GM21360 (cell line): ENCODE results near the gene RAB40B.
A peak's percentile ranks its signal among the peaks of the same experiment; 100 is the strongest.

Source experiments
- ATAC-seq: cut with Tn5 transposase; IDR thresholded peaks from one replicate; pipeline ENCODE4 v1.9.1; 2021; ENCODE audit warnings: mild to moderate bottlenecking, moderate library complexity; ENCODE audit not compliant: unreplicated experiment

RAB40B gene

DNA sequence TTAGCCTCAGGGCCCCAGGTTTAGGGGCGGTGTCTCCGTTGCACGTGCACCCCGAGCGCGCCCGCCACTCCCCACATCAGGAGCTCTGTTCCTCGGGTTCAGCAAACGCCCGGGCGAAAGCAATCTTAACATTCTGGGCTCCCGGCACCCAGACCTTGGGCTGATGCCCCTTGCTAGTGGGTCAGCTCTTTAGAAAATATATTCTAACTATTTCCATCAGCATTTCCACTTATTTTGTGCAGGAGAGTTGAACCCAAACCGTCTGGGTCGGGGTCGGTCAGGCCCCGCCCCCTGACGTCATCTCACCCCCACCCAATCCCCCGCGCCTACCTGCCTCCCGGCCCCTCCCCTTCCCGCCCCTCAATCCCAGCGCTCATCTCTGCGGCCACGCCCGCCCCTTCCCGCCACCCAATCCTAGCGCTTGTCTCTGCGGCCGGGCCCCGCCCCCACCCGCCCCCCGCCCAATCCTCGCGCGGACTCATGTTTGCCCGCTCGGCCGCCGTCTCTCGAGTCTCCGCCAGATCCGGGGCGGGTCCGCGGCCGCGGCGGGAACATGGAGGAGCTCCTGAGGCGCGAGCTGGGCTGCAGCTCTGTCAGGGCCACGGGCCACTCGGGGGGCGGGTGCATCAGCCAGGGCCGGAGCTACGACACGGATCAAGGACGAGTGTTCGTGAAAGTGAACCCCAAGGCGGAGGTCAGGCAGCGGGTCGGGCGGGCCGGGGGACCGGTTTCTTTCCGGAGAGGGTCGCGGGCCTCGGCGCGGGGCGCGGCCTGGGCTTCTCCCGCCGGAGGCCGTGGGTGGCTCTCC is 17.9 kb upstream of the RAB40B start, which contains the start of gene FN3KRP:
Gene FN3KRP (plus strand): TSS at position 504 of the 808 bp plus-strand sequence. CDS start 50 bp downstream, at position 554.
- peak; percentile 60 for ATAC-seq

DNA sequence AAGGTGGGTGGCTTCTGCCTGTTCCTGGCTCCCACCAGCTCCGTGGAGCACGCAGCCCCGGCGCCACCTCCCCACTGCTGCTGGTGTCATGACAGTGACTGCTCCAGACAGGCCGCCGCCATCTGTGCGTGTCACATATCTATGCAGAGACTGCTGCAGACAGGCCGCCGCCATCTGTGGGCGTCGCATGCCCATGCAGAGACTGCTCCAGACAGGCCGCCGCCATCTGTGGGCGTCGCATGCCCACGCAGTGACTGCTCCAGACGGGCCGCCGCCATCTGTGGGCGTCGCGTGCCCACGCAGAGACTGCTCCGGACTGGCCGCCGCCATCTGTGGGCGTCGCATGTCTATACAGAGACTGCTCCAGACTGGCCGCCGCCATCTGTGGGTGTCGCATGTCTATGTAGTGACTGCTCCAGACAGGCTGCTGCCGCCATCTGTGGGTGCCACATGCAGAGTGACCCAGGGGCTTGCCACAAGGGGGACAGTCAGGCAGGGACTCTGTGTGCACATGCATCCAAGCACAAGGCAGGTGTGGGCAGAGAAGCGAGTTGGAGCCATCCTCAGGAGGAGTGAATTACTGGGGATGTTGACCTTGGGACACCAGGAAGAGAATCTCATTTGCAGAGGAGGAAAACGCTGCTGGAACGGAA is 14.7 kb upstream of the RAB40B start:
- ATAC-seq: no peak

DNA sequence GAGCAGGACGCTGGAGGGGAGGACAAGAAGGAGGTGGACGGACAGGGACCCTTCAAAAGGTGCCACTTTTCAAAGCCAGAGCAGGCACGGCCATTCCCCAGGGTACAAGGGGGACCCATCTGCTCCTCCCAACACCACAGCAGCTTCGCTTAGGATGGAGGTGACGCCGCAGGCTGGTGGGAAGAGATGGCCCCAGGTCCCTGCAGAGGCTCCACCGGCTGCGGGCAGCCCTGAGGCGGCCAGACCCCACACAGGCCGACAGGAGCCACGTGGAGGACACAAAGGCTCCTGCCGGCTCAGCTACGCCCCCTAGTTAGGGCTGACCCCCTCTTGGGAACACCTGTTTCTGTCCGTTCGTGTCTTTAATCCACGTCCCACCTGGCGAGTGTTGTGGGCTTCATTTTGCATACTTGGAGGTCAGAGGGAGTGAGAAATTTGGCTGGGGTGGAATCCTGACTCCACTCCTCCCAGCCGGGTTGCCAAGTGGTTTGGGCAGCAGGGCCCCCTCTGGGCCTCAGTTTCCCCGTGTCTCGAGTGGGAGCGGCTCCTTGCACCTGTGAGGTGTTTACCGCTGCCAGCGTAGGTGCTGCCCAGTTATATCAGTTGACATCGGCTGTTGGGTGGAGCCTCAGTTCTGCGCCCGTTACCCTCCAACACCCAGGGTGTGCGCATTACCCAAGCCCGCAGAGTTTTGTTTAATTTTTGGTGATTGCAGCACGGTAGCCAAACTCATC is 12.2 kb upstream of the RAB40B start:
- no peak for ATAC-seq

DNA sequence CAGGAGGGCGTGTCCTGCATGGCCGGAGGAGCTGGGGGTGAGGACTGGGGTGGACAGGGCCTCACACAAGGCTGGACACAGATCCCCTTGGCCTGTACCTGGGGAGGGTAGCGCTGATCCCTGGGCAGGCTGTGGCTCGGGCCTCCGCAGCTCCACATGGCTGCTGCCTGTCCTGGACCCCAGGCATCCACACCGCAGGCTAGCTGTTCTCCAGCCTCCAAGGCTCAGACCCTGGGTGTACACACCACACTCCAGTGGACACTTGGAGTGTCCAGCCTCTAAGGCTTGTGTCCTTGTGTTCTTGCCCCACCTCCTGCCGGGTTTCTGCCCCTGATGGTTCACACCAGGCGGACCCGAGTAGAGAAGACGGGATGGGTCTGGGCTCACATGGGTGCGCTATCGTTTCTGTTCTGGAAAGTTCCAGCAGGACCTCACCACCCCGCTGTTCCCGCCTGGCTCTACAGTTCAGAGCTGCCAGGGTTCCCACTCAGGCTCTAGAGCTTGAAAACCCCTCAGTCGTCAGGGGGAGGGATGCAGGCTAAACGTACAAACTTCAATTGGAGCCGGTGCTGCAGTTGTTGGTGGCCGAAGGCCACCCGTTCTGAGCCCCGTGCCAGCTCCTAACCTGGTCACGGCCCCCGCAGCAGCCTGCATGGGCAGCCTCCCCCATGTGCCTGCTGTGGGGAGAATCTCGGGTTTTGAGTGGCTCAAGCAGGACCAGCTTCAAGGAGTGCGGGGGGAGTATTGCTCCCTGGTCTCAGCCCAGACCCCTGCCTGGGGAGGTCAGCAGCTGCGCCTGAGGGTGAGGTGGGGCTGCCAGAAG is 11.4 kb upstream of the RAB40B start:
- no peak for ATAC-seq

DNA sequence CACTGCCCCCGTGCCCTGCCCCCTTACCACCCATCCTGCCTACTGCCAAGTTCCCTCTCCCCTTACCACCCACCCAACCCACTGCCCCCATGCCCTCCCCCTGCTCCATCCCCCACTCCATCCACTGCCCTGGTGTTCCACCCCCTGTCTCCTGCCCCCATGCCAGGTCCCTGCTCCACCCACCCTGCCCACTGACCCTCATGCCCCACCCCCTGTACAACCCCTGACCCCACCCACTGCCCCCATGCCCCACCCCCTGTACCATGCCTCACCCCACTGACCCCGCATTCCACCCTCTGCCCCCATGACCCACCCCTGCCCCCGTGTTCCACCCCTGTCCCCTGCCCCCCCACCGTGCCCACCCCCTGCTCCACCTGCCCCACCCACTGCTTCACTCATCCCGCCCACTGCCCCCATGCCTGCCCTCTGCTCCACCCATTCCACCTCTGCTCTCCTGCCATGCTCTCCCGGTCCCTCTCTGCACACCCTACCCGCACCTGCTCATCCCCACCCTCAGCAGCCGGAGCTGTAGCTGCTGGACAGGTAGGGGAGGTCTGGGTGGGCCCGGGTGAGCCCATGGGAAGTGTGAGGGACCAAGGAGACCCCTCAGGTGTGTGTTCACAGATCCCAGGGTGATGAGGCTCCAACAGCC is 10.7 kb upstream of the RAB40B start:
- no peak for ATAC-seq

DNA sequence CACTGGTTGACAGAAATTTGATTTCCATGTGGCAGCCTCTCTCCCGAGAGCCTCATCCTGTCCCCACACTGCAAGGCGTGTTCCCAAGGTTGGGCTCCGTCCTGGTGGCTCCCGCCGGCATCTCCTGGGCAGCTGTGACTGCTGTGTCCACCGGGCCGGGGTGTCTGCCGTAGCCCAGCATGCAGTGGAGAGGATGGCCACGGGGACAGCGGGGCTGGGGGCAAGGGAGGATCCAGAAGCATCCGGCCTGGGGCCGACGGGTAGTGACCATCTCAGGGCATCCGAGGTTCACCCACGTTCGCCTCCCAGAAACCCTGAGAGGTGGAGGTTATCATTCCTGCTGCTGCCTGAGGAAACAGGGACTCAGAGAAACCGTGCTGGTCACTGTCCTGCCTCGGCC is 7.3 kb upstream of the RAB40B start:
- no peak for ATAC-seq

DNA sequence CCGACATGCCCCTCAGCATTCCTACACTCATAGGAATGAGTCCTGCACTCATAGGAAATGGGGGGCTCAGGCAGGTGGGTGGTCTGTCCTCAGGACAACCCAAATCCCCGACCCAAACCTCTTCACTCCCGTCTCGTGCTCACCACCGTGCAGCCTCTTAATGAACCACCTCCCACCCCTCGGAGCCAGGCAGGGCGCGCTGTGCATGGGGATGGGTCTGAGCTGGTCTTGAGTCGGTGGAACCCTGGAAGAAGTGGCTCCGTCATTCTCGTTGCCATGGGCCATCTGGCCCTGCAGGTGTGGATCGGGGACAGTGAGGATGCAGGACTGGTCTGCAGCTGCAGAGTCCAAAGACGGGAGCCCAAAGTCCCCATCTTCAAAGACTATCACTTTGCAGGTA is 6.4 kb upstream of the RAB40B start:
- ATAC-seq: no peak

DNA sequence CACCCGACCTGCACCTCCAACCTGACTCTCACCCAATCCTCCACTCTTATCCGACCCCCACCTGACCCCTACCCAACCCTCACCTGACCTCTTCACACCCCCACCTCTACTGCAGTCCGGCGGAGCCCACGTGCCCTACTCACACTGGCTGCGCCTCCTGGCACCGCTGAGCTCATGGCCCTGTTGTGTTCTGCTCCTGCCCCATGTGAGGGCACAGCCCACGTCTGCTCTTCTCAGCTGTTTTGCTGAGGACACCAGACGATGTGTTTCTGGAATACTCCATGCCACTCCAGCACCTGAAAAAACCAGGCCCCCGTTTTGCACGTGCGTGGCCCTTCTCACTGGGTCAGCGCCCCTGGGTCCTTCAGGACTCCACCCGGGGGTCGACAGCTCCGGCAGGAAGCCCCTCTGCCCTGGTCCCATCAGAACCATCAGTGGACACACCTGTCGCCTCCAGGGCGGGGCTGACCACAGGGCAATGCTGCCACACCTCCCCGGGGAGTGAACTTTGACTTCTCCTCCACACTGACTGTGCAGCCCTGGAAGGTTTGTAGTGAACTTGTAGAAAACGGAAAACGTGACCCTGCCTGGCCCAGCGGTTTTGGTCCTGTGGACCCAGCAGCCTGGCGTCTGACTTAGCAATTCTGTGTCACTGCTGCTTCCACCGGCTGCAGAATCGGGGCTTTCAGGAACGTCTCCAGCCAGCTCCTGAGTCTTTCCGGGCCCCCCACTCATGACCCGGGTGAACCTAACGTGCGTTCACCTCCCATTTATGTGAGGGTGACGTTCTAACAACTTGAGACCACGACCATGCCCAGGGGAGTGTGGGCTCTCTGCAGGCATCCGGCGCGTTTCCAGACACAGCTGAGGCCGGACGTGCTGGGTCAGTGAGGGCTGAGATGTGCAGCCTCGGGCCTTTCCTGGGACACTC is 5.7 kb upstream of the RAB40B start:
- ATAC-seq: no peak

DNA sequence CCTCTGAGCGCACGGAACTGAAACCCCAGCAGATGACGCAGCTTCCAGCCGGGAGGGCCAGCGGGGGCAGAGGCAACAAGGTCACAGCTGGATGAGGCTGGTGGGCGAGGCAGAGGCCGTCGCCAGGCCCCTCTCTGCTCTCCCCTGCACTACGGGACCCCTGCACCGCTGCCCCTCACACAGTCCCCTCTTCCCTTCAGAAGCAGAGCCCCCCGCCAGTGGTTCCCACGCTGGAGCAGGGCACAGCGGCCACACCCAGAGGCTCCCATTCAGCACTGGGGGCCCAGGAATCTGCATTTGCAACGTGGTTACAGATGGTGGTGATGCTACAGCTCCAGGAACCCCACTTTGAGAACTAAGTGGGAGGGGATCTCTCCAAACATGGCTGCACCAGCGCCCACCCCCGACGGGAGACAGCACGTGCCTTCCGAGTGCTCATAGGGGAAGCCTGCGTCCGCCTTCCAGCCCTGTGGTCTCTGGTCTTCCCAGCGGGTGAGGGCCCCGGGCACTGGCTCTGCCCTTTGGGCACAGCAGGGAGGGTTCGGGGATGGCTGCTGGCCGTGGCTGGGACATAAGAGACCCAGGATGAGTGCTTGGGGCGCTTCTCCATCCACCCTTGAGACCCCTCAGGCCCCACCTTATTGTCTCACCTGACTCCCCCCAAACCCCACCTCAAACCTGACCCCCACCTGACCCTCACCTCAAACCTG is 4.7 kb upstream of the RAB40B start:
- no peak for ATAC-seq

DNA sequence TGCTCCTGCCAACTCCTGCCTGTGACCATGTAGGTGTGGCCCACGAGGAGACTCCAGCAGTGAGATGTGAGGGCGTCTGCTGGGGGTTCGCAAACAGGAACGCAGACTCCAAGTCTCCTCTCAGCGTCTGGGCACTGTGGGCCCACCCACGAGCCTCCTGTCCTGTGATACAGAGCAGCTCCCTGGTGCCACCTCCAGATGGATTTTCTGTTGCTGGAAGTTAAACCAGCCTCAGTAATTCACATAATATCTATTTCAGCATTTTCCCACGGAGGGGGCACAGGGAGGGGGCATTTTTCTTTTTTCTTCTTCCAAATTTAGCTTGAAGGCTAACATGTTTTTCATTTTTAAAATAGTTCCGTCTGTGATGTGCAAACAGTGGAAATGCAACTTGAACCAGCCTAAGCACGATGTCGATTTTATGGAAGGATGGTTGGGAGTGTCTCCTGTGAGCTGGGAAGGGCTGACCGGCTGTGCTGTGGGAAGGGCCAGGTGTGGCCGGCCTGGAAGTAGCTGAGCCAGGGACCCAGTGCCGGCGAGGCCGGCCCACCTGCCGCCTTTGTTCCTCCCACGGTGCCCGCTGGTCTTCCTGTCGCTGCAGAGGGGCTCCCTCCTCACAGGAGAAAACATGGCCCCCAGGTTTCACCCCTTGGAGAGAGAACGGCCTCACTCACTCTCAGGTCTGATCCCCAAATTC is 3.9 kb upstream of the RAB40B start:
- ATAC-seq: no peak

DNA sequence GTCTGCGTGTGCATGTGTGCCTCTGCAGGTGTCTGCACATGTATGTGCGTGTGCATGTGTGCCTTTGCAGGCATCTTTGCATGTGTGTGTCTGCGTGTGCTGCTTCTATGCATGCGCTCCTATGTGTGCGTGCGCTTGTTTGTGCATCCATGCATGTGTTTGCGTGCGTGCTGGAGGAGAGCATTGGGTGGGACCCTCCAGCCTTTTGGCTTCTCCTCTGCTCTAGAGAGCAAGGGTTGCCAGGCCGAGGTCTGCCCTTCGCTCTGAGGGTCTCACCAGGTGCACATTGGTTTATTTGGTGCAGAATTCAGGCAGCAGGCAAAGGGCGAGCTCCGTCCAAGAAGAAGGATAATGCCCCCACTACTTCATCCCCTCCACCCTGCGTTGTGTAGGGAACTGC is 1.1 kb upstream of the RAB40B start:
- no peak for ATAC-seq

DNA sequence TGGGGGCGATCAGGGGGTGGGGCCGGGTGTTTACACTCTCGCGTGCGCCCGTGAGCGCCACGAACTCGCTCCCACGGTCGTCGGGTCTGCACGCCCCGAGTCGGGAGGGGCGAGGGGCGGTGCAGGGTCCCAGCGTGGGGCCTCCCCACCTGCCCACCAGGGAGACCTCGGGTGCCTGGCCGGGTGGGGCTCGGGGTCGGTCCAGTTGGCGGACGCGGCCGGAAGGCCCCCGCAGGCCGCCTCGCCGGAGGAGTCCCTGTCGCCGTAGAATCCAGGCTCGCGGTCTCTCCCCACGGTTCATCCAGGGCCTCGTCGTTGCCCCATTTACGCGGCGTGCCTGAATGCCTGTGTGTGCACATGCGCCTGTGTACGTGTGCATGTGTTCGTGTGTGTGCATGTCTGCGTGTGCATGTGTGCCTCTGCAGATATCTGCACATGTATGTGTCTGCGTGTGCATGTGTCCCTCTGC is 510 bp upstream of the RAB40B start:
- peak; percentile 24 for ATAC-seq

DNA sequence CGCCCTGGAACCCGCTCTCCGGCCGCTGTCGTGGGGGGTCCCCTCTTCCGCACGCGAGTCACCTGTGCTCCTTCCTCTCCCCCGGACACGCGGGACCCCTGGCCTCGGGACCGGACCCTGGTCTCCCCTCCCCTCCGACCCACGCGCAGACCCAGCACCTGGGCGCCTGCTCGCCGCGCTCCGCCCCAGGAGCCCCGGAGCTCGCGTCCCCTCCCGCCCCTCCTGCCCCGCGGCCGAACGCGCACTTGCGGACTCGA is 762 bp downstream of the RAB40B start:
- no peak for ATAC-seq

DNA sequence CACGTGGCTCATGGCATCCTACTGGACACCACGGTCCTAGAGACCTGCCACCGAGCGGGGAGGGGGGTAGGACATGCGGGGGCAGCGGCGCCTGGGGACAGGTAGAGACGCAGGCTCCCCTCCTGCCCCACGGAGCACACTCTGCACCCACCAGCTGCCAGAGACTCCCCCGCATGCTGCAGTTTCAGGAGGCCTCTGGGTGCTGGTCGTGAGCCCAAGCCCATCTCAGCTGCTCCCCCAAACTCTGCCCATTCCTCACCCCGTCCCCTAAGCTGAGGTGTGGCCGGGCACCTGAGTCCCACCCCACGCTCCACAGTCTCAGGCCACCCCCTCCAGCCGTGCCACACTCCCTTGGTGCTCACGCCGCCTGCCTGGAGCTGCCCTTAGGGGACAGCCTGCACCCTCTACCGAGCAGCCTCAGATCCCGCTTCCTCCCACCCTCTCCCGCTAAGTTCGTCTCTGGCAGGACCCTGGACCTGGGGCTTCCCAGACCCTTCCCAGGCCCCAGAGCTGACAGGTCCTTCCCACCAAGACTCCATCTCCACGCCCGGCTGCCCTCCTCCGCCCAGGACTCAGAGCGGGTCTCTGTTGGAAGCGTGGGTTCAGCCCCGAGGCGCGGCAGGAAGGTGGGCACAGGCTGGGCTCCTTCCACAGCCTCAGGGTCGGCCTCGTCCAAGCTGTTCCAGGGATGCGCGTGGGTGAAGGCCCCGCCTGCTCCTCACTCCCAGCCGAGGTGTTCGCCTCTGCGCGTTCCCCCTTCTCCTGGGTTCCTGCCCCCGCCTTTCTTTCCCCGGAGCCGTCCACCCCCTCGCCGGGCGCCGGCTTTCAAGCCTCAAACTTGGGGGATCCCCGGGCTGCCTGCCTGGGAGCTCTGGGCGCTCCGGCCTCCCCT is 1.3 kb downstream of the RAB40B start:
- no peak for ATAC-seq

DNA sequence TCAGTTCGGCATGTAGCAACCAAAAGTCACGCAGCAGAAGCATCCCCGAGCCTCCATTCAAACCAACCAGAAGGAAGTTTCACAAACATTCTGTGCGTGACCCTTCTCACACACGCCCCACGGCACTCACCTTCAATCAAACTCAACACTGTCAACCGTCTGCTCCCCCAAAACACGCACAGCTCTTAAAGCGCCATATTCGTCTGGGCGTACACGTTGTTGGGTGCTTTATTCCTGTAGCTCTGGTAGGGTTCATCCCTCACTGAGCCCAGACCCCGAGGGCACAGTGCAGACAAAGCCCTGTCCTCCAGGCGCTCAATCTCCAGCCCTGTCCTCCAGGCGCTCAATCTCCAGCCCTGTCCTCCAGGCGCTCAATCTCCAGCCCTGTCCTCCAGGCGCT is 2.2 kb downstream of the RAB40B start:
- no peak for ATAC-seq

DNA sequence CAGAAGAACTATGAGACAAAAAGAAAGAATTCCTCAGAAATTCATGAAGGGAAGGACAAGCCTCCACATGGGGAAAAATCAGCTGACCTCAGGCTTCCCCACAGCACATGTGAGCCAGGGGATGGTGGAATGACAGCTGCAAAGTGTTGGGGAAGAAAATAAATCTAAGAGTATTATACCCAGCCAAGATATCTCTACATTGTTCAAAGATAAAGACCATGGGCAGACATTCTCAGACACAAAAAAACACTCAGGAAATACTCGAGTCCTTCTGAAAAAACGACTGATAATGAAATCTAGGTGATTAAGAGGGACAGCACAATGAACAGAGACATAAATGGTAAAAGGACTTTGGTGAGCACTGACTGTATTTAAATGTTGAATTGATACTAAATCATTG is 3.9 kb downstream of the RAB40B start:
- no peak for ATAC-seq

DNA sequence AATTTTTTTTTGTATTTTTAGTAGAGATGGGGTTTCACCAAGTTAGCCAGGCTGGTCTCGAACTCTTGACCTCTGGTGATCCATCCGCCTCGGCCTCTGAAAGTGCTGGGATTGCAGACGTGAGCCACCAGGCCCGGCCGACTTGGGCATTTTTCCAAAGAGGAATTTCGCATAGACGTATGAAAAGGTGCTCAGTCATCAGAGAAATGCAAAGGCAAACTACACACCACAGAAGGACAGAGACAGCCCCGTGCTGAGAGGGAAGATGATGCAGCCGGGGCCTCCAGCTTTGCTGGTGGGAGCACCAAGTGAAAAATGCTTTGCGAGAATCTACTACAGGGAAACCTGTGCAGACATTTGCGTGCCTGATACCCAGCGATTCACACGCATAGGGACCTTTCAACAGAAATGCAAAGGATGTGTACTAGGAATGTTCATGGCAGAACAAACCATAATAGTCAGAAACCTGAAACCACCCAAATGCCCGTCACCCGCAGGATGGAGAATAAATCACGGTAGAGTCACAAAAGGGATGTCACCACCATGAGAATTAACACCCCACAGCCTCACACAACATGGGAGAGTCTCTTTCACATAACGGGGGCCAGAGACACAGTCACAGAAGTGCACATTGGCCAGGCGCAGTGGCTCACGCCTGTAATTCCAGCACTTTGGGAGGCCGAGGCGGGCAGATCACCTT is 5.2 kb downstream of the RAB40B start:
- ATAC-seq: no peak
